HCT116 (cell line): ENCODE data around the gene ARTN. TPM values are rescaled to one million over a fixed set of nuclear protein-coding genes. Genes with fewer than 3 reads are reported as not detected.

Source experiments
- ATAC-seq: fragments of 200-7000 bp; cut with Tn5 transposase; 2 replicates; pipeline ENCODE4 v1.9.1; 2020; ENCODE audit warnings: mild to moderate bottlenecking, moderate library complexity
- BruUV-seq: library from RNA; stranded (reverse); fragments of 400-500 nt; replicated peaks from 2 replicates; lab custom pipeline; 2021; lab: Mats Ljungman, UMichigan
- CTCF ChIA-PET: fragments of 300-600 bp; sonication (Branson Sonifier 250); formaldehyde crosslinking; loops from one replicate; lab custom pipeline; 2021; ENCODE audit warnings: antibody characterized with exemption; lab: Charles Lee
- POLR2A ChIA-PET: fragments of 300-600, 350-600 bp; sonication (Branson Sonifier 250); formaldehyde crosslinking; loops from one replicate; lab custom pipeline; 2021; ENCODE audit warnings: antibody characterized with exemption; lab: Charles Lee
- RAD21 ChIA-PET, 2 experiments: fragments of 300-600 bp; sonication (Branson Sonifier 250); formaldehyde crosslinking; loops; one replicate each; lab custom pipeline; 2023; ENCODE audit warnings: low total read pairs in 2 of 2; ENCODE audit not compliant: uncharacterized antibody in 2 of 2, unreplicated experiment in 2 of 2, low non-redundant PET in 1 of 2; lab: Charles Lee
- DNase-seq: peaks from one replicate; pipeline ENCODE4 v3.0.0-alpha.2; 2010; ENCODE audit warnings: low read depth, low spot score
- H2AFZ ChIP-seq: fragments of 200-600 bp; shearing (Covaris generic), sonication (generic); 2 replicates; pipeline ENCODE4 v1.6.1; 2017; ENCODE audit warnings: low read depth, mixed run types, mixed read lengths, antibody characterized with exemption, low read length; ENCODE audit not compliant: poor library complexity, severe bottlenecking
- H3K27ac ChIP-seq: 2 replicates; pipeline ENCODE4 v1.5.1; 2012; ENCODE audit warnings: low read depth, low read length
- H3K27me3 ChIP-seq: fragments of 200-600 bp; sonication (generic); 2 replicates; pipeline ENCODE4 v1.6.1; 2016; ENCODE audit warnings: mixed run types, low read length, mixed read lengths; ENCODE audit not compliant: insufficient read depth
- H3K36me3 ChIP-seq, 2 experiments: fragments of 200-500 bp in 1 of 2; fragments of 200-600 bp in 1 of 2; sonication (Bioruptor generic) in 1 of 2; sonication (generic) in 1 of 2; 2 replicates each; pipeline versions ENCODE4 v1.5.1 to v1.6.1; 2014 to 2016; ENCODE audit warnings: low read length in 2 of 2, inconsistent platforms in 1 of 2, mixed read lengths in 1 of 2, mixed run types in 1 of 2; ENCODE audit not compliant: insufficient read depth in 2 of 2, control insufficient read depth in 1 of 2
- H3K4me1 ChIP-seq, 2 experiments: fragments of 200-600 bp in 1 of 2; sonication (generic) in 1 of 2; 2 replicates each; pipeline versions ENCODE4 v1.5.1 to v1.6.1; 2012 to 2017; ENCODE audit warnings: low read length in 2 of 2, inconsistent platforms in 1 of 2, mild to moderate bottlenecking in 1 of 2, mixed read lengths in 1 of 2, mixed run types in 1 of 2, moderate library complexity in 1 of 2; ENCODE audit not compliant: insufficient read depth in 2 of 2, control insufficient read depth in 1 of 2
- H3K4me2 ChIP-seq: fragments of 200-600 bp; sonication (generic); 2 replicates; pipeline ENCODE4 v1.6.1; 2017; ENCODE audit warnings: mixed run types, low read length, mixed read lengths
- H3K4me3 ChIP-seq, 2 experiments: fragments of 200-600 bp in 1 of 2; sonication (generic) in 1 of 2; replicated peaks in 1 of 2; 2 replicates each; pipeline ENCODE4 v1.5.1; 2011 to 2016; ENCODE audit warnings: low read length in 2 of 2, control low read depth in 1 of 2, low read depth in 1 of 2, mild to moderate bottlenecking in 1 of 2, mixed read lengths in 1 of 2, mixed run types in 1 of 2
- H3K79me2 ChIP-seq: fragments of 200-600 bp; sonication (generic); 2 replicates; pipeline ENCODE4 v1.6.1; 2017; ENCODE audit warnings: mild to moderate bottlenecking, mixed run types, low read length, moderate library complexity, mixed read lengths; ENCODE audit not compliant: insufficient read depth
- H3K9ac ChIP-seq: fragments of 200-600 bp; sonication (generic); 2 replicates; pipeline ENCODE4 v1.6.1; 2016; ENCODE audit warnings: low read length, mixed read lengths
- H3K9me2 ChIP-seq: fragments of 200-600 bp; sonication (generic), shearing (Covaris generic); 2 replicates; pipeline ENCODE4 v1.6.1; 2017; ENCODE audit warnings: mixed run types, mild to moderate bottlenecking, moderate library complexity; ENCODE audit not compliant: insufficient read depth
- H3K9me3 ChIP-seq, 2 experiments: fragments of 200-500 bp in 1 of 2; fragments of 200-600 bp in 1 of 2; sonication (Bioruptor generic) in 1 of 2; sonication (generic) in 1 of 2; 2 replicates each; pipeline ENCODE4 v1.6.1; 2014 to 2017; ENCODE audit warnings: low read length in 2 of 2, mixed read lengths in 2 of 2, inconsistent platforms in 1 of 2, low read depth in 1 of 2, mild to moderate bottlenecking in 1 of 2, mixed run types in 1 of 2, moderate library complexity in 1 of 2; ENCODE audit not compliant: control insufficient read depth in 1 of 2, insufficient read depth in 1 of 2
- H4K20me1 ChIP-seq: fragments of 200-600 bp; sonication (generic), shearing (Covaris generic); 2 replicates; pipeline ENCODE4 v1.6.1; 2017; ENCODE audit warnings: mixed run types, mild to moderate bottlenecking, moderate library complexity; ENCODE audit not compliant: insufficient read depth
- CTCF ChIP-seq, 3 experiments: fragments of 200-600 bp in 1 of 3; sonication (generic) in 1 of 3; IDR thresholded peaks in 2 of 3; conservative IDR thresholded peaks in 1 of 3; 2 replicates each; pipeline ENCODE4 v1.5.1; 2012 to 2017; ENCODE audit warnings: low read depth in 2 of 3, low read length in 2 of 3, antibody characterized with exemption in 1 of 3, borderline replicate concordance in 1 of 3, control low read depth in 1 of 3, mild to moderate bottlenecking in 1 of 3, mixed read lengths in 1 of 3, mixed run types in 1 of 3, moderate library complexity in 1 of 3; ENCODE audit not compliant: insufficient read depth in 1 of 3
- ELF1 ChIP-seq: IDR thresholded peaks from 2 replicates; pipeline ENCODE4 v1.6.1; 2012; ENCODE audit warnings: low read depth, borderline replicate concordance
- EZH2phosphoT487 ChIP-seq: fragments of 200-600 bp; IDR thresholded peaks from 2 replicates; pipeline ENCODE4 v1.6.1; 2018; ENCODE audit warnings: antibody characterized with exemption, borderline replicate concordance
- POLR2A ChIP-seq: IDR thresholded peaks from 2 replicates; pipeline ENCODE4 v1.7.0; 2011; ENCODE audit warnings: borderline replicate concordance; ENCODE audit not compliant: insufficient read depth, insufficient read length; ENCODE audit errors: extremely low read depth
- ZBTB33 ChIP-seq: IDR thresholded peaks from 2 replicates; pipeline ENCODE4 v1.6.1; 2011; ENCODE audit warnings: mild to moderate bottlenecking, low read length, moderate library complexity; ENCODE audit not compliant: insufficient replicate concordance; ENCODE audit errors: extremely low read depth
- intact Hi-C: fragments of 100-400 bp; cut with micrococcal nuclease; formaldehyde crosslinking; loops from 2 replicates; pipeline ENCODE4 v1.10.0; 2022
- total RNA-seq: library from RNA; stranded (reverse); gene quantifications from one replicate; pipeline ENCODE4 v1.2.1, GENCODE V29; 2021; ENCODE audit not compliant: unreplicated experiment
- TF ChIP-seq, protein P1 (sequence below): IDR thresholded peaks from 2 replicates; pipeline ENCODE4 v1.6.1; 2012; ENCODE audit warnings: low read depth

Gene ARTN
- total RNA-seq, 1 experiment from 2014 or later: 36.4 TPM

- no peaks in the 10 kb centered on the region for H3K9me3 ChIP-seq
- no peaks in the 10 kb centered on the region for H4K20me1 ChIP-seq
- H3K79me2 ChIP-seq: peaks cover 18% of the 10 kb centered on the region
- no peak for DNase-seq
- H3K9ac ChIP-seq: no peak overlapping the region
- no peak overlapping the region for H3K27ac ChIP-seq
- ATAC-seq: no peak
- no peaks in the 10 kb centered on the region for H3K9me2 ChIP-seq
- ChIA-PET CTCF (interaction anchor here (1.2 kb wide), 1 partner anchor 206 kb away, joined by 4 read pairs; no protein-coding TSS in a partner anchor), RAD21 (interaction anchor here in 1 of 2 experiments (1.0 kb wide), 1 partner anchor 22 kb away, joined by 3 read pairs; the partner anchor contains the start of gene CCDC24), POLR2A (interaction anchor here (1.0 to 1.1 kb wide), 2 partner anchors 13 to 35 kb away, joined by 3 read pairs; no protein-coding TSS in a partner anchor)
- peaks cover 10 to 28% of the 10 kb centered on the region in 2 experiments for H3K4me1 ChIP-seq
- peaks cover 9 to 29% of the 10 kb centered on the region in 2 experiments; a peak in 3 of 4 replicates for H3K36me3 ChIP-seq
- peak overlapping the region; percentile 15 to 99 for H3K4me3 ChIP-seq
- intact Hi-C loops: no loop called here
- no peak overlapping the region for H2AFZ ChIP-seq
- H3K4me2 ChIP-seq: peak overlapping the region; percentile 93
- H3K27me3 ChIP-seq: no peaks in the 10 kb centered on the region
- BruUV-seq: no TSS peak
- TF ChIP-seq ELF1: no peak
- no peak for TF ChIP-seq POLR2A
- no peak for TF ChIP-seq EZH2phosphoT487
- TF ChIP-seq ZBTB33: no peak
- TF ChIP-seq, protein P1, sequence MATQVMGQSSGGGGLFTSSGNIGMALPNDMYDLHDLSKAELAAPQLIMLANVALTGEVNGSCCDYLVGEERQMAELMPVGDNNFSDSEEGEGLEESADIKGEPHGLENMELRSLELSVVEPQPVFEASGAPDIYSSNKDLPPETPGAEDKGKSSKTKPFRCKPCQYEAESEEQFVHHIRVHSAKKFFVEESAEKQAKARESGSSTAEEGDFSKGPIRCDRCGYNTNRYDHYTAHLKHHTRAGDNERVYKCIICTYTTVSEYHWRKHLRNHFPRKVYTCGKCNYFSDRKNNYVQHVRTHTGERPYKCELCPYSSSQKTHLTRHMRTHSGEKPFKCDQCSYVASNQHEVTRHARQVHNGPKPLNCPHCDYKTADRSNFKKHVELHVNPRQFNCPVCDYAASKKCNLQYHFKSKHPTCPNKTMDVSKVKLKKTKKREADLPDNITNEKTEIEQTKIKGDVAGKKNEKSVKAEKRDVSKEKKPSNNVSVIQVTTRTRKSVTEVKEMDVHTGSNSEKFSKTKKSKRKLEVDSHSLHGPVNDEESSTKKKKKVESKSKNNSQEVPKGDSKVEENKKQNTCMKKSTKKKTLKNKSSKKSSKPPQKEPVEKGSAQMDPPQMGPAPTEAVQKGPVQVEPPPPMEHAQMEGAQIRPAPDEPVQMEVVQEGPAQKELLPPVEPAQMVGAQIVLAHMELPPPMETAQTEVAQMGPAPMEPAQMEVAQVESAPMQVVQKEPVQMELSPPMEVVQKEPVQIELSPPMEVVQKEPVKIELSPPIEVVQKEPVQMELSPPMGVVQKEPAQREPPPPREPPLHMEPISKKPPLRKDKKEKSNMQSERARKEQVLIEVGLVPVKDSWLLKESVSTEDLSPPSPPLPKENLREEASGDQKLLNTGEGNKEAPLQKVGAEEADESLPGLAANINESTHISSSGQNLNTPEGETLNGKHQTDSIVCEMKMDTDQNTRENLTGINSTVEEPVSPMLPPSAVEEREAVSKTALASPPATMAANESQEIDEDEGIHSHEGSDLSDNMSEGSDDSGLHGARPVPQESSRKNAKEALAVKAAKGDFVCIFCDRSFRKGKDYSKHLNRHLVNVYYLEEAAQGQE: no peak
- TF ChIP-seq CTCF (IDR thresholded peaks at IDR 0.05 in 2 of 3, conservative IDR thresholded peaks at IDR 0.05 in 1 of 3; ENCODE audit: borderline replicate concordance in 1 of 3, insufficient read depth in 1 of 3, low read depth in 2 of 3, low read length in 2 of 3): no peak
Observed at GRCh38 chr1:43969416-43969745, 35.8 kb downstream of the ARTN start.
